Choroid plexus epithelial cell (primary cell): ENCODE measurements around the gene INSR.
"Not testable (repeated sequence)": the region's sequence is repeated elsewhere in the genome, so short reads cannot be mapped to it uniquely, and the experiment has no call there.

Source experiments
- DNase-seq: peaks from one replicate; pipeline ENCODE4 v3.0.0-alpha.2; 2010; ENCODE audit warnings: low read depth
- H3K4me3 ChIP-seq: 2 replicates; pipeline ENCODE4 v1.5.1; 2011; ENCODE audit warnings: low read depth, mild to moderate bottlenecking, control low read depth, low read length, moderate library complexity
- CTCF ChIP-seq: conservative IDR thresholded peaks from 2 replicates; pipeline ENCODE4 v1.5.1; 2011; ENCODE audit warnings: low read depth, mild to moderate bottlenecking, control low read depth, inconsistent platforms, low read length, moderate library complexity

Gene INSR

GRCh38 chr19:7068599-7068998, 225.6 kb downstream of the INSR start:
- no peak for DNase-seq
- no peak for TF ChIP-seq CTCF
- no peak overlapping the region for H3K4me3 ChIP-seq

- H3K4me3 ChIP-seq: no peak overlapping the region
- no peak for TF ChIP-seq CTCF
- DNase-seq: peak; percentile 33
Observed at GRCh38 chr19:7067716-7068115, 226.5 kb downstream of the INSR start.

- DNase-seq: peak; percentile 53
- TF ChIP-seq CTCF: peak; percentile 52
- not testable (repeated sequence) for H3K4me3 ChIP-seq
Observed at GRCh38 chr19:7067122-7067521, 227.1 kb downstream of the INSR start.

- TF ChIP-seq CTCF: no peak
- no peak overlapping the region for H3K4me3 ChIP-seq
- DNase-seq: no peak
Observed at GRCh38 chr19:7063764-7064418, 230.3 kb downstream of the INSR start.

GRCh38 chr19:7063339-7063738, 230.9 kb downstream of the INSR start:
- TF ChIP-seq CTCF: no peak
- DNase-seq: no peak

More at GRCh38 chr19:7063339-7063738, 230.9 kb downstream of the INSR start:
- no peak overlapping the region for H3K4me3 ChIP-seq
